UCSD-AML1 (cell line): ENCODE measurements around the gene PRKAA2.
"Not testable (repeated sequence)": the region's sequence is repeated elsewhere in the genome, so short reads cannot be mapped to it uniquely, and the experiment has no call there.

ENCODE experiments used
- DNase-seq: peaks from one replicate; lab custom pipeline; 2025; ENCODE audit not compliant: unreplicated experiment; lab: John Stamatoyannopoulos, UW

Gene PRKAA2

GRCh38 chr1:56644919-56645676 is at the start of gene PRKAA2:
TSS of gene PRKAA2 (plus strand) at chr1:56645314. CDS start at chr1:56645388, 74 bp downstream.
- DNase-seq: no peak

DNA sequence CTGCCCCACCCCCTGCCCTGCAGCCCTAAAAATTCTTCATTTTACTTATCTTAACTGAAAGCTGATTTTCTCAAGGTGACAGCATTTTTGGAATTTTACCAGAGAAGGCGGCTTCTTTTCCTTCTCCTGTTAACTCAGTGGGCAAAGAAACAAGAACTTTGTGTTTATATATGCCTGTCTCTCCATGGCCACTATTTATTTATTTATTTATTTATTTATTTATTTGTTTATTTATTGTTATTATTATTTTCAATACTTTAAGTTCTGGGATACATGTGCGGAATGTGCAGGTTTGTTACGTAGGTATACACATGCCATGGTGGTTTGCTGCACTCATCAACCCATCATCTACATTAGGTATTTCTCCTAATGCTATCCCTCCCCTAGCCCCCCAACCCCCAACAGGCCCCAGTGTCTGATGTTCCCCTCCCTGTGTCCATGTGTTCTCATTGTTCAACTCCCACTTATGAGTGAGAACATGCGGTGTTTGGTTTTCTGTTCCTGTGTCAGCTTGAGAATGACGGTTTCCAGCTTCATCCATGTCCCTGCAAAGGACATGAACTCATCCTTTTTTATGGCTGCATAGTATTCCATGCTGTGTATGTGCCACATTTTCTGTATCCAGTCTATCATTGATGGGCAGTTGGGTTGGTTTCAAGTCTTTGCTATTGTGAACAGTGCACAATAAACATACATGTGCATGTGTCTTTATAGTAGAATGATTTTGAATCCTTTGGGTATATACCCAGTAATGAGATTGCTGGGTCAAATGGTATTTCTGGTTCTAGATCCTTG is 49.5 kb upstream of the PRKAA2 start:
- not testable (repeated sequence) for DNase-seq

DNA sequence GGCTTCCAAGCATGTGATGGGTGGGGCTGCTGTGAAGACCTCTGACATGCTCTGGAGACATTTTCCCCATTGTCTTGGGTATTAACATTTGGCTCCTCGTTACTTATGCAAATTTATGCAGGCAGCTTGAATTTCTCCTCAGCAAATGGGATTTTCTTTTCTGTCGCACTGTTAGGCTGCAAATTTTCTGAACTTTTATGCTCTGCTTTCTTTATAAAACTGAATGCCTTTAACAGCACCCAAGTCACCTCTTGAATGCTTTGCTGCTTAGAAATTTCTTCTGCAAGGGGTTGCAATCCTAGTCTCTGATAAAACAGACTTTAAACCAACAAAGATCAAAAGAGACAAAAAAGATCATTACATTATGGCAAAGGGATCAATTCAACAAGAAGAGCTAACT is 35.0 kb upstream of the PRKAA2 start:
- not testable (repeated sequence) for DNase-seq

DNA sequence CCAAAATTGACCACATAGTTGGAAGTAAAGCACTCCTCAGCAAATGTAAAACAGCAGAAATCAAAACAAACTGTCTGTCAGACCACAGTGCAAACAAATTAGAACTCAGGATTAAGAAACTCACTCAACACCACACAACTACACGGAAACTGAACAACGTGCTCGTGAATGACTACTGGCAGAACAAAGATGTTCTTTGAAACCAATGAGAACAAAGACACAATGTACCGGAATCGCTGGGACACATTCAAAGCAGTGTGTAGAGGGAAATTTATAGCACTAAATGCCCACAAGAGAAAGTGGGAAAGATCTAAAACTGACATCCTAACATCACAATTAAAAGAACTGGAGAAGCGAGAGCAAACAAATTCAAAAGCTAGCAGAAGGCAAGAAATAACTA is 34.3 kb upstream of the PRKAA2 start:
- DNase-seq: not testable (repeated sequence)

GRCh38 chr1:56617141-56617540 is 28.0 kb upstream of the PRKAA2 start:
- DNase-seq: no peak

- DNase-seq: no peak
Observed at GRCh38 chr1:56625819-56626440, 19.2 kb upstream of the PRKAA2 start.

DNA sequence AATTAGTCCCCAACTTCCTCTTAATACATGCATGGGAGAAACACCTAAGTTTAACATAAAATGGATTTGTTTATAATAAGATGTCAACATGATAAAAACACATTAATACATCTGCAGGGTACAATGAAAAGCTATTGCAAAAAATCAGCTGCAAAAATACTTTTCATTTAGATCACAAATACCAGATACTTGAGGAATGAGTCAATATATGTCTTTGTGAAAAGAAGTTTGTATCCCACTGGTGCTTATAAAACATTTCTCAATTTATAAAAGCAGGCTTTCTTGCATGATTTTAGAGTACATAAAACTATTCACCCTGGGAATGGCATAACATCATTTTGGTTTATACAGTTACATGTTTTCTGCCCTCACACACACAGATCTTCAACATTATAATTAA is 18.6 kb upstream of the PRKAA2 start:
- no peak for DNase-seq

GRCh38 chr1:56627019-56627635 is 18.0 kb upstream of the PRKAA2 start:
- no peak for DNase-seq

DNA sequence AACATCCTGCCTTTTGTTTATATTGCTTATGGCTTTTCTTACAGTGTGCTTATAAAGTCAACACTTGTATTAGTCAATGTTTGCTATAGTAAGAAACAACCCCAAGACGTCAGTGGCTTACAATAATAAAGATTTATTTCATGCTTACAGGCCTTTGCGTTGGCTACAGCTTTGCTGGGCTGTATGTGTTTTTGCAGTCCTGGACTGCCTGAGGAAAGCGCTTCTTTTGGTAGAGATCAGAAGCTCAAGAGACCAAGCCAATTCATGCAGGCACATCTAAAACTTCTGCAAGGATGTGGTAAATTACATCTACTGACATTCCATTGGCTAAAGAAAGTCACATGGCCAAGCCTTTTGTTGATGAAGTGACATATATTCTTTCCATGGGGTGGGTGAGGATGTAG is 17.5 kb upstream of the PRKAA2 start:
- DNase-seq: no peak

DNA sequence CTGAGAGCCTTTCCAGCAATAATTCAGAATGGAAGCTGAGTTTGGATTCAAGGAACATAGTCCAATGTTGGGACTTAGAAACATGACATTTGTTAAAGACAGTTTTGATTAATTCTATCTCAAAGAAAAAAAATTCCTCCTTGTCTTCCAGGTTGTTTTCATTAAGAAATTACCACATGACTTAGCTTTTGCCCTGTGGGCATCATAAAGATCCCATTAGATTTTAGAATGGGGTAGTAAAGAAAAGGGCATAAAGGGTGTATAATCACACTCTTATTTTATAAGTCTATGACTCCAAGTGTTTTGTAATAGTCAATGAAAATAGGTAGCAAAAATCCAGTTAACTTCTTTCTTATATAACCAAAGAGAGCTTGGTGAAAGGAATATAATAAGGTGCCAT is 14.3 kb upstream of the PRKAA2 start:
- DNase-seq: no peak

DNA sequence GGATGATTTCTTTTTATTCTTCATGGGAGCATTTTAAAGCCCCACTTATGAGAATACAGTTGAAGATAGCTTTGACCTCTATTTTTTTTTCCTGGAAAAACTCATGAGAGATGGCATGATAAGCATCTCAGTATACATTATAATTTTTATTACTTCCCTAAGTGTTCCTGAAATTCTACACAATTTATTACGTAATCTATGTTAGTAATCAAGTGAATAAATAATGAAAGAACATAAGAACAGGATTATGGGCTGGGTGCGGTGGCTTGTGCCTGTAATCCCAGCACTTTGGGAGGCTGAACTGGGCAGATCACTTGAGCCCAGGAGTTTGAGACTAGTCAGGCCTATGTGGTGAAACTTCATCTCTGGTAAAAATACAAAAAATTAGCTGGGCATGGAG is 13.2 kb upstream of the PRKAA2 start:
- DNase-seq: no peak

GRCh38 chr1:56634981-56635380 is 10.1 kb upstream of the PRKAA2 start:
- DNase-seq: no peak

GRCh38 chr1:56638248-56638647 is 6.9 kb upstream of the PRKAA2 start:
- DNase-seq: no peak

GRCh38 chr1:56639211-56639610 is 5.9 kb upstream of the PRKAA2 start:
- DNase-seq: no peak

- no peak for DNase-seq
Observed at GRCh38 chr1:56643661-56644060, 1.5 kb upstream of the PRKAA2 start.

DNA sequence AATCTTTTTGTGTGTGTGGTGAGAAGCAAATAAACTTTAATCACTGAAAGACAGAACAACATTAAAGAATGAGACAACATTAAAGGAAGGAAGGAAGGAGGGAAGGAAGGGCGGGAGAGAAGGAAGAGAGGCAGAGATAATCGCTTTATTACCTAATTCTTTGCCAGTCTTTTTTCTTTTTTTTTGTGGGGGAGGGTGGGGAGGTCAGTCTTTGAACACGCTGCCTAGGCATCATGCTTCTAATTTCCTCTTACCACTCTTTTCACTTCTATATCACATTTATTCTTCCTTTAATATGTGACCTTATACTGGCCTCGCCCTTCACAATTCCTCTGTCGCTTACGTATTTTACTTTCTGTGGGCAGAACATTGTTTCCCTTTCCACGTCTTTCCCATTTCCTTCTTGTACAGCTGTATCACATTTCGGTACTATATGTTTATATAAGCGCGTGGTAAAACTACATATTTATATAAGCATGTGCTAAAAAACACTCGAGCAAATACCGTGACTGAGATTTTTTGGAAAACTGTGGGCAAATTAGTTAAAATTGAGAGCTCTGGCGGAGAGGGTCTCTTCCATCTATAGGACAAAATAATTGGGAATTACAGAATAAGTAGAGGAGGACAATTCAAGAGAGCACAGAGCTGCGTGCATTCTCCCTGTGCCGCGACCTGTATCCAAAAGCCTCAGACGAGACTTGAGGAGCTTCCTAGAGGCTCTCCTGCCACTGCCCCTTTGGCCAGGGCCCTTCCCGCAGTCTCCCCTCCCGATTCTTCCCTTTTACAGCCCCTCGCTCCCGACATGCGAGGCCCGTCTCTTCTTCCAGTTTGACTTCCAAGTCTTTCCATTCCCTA is 823 bp upstream of the PRKAA2 start:
- DNase-seq: no peak

- no peak for DNase-seq
Observed at GRCh38 chr1:56645677-56646305, 677 bp downstream of the PRKAA2 start.

DNA sequence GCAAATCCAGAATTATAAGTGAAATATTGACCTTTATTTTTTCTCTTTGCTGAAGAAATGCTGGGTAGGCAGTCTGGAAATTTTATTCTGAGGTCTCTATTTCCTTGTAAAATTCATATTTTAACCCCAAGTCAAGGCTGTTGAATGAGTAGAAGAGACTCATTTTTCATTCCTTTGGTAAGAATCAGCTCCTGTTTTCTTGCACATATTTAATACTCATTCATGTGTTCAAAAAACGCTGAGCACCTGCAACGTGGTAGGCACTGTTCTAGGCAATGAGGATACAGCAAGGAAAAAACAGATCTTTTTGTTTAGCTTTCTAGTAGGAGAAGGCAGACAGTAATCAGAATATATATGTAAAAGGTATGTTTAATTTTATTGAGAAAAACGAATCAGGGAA is 1.5 kb downstream of the PRKAA2 start:
- no peak for DNase-seq

GRCh38 chr1:56647106-56647505 is 2.0 kb downstream of the PRKAA2 start:
- no peak for DNase-seq

- no peak for DNase-seq
Observed at GRCh38 chr1:56648546-56648945, 3.4 kb downstream of the PRKAA2 start.
